Dermis microvascular lymphatic vessel endothelial cell (primary cell): ENCODE results near the gene ARHGAP33. TPM values are rescaled to one million over a fixed set of nuclear protein-coding genes. Genes with fewer than 3 reads are reported as not detected.

Experiments
- DNase-seq, 2 donors: peaks; one replicate each; pipeline versions ENCODE4 v3.0.0 to v3.0.0-alpha.2; 2010; ENCODE audit warnings: low read depth in 2 of 2
- total RNA-seq: library from RNA; depleted of rRNA; stranded (reverse); fragments of >200 nt; gene quantifications from 2 replicates; pipeline ENCODE4 v1.2.1, GENCODE V29; 2014

The ARHGAP33 gene
- total RNA-seq, 1 donor from 2014 or later, result 1.0 TPM

DNA sequence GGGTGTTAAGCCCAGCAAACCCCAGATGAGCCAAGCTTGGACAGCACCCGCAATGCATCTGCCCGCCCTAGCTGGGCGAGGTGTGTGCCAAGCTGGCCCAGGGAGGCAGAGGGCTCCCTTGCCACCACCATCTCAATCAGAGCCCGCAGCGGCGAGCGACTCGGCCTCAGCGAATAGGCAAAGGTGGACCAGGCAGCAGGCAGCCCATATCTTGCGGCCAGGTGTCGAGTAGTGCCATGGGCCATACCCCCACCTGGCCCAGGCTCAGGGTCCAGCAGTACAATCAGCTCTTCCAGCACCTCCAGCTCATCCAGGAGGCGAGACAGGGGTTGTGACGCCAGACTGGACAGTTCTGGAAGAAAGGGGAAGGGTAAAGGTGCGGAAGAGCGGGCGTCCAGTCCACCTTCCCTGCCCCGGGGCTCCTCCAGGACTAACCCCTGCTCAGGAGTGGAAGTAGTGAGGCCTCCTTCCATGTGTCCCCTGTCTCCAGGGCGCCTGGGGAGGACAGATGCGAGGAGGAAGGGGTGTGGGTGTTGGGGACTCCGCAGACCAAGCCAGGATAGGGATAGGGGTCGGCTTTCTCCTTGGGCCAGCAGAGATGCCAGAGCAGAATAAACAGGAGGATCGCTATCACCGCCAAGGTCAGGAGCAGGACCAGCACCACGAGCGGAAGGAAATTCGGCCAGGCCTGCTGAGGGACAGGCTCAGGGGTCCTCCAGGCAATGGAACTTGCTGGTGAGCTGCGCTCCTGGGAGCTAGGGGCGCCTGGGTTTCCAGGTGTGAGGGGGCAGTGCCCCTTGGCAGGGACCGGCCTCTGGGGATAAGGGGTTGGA, 35.9 kb upstream of the ARHGAP33 start:
- no peak for DNase-seq

DNA sequence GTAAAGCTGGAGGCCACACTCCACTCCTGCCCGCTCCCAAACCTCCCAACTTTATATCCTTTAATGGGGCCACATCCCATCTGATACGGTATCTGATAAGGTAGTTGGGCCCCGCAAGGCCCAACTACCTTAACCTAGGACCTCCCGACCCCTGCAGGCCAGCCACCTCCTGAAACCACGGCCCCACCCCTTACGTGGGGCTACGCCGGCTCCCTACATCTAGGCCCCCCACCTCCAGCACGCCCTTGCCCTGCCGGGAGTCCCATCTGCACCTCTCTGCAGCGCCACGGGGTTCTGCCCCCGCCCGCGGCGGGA, 35.3 kb upstream of the ARHGAP33 start:
- no peak for DNase-seq

DNA sequence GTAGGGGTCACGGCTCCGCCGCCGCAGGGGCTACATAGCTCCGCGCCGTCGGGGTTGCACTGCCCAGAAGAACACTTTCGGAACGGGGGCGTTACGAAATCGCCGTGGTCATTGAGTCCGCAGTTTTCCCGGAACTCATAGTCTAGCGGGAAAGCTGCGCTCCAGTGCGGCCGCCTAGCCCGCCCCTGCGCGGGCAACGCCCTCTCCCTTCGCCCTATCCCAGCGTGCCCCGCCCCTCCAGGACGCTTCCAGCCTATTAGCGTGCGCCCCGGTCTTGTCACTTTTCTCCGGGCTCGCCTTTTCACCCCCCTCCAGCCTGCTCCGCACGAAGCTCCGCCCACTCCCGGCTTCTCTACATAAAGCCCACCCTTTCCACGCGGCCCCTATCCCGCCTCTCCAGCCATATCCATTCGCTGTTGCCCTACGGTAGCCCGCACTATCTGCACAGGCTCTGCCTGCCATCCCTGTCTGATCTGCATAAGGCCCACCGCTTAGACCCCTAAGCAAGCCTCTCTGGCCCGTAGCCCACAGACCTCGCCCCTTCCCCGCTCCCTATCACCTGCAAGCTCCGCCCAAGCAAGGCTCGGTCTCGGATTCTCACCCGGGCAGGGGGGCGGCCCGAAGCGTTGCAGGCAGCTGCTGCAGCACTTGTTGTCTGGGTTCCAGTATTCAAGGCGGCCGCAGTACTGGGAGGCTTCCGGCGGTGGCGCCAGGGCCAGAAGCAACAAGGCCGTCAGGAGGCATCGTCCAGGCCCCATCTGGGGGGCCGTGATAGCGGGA, 34.8 kb upstream of the ARHGAP33 start:
- peak; percentile 92 to 97 for DNase-seq

DNA sequence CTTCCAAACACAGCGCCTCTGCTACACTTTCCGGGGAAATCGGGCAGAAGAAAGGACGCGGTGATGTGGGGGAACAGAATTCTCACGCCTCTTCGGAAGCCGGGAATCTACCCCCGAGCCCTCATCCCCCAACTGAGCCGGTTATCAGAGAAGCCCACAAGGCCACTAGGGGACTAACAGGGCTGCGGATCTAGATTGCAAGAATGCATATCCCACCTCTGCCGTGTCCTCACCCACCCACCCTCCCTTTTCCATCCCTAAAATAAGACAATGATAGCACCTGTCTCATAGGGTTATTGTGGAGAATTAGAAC, 34.2 kb upstream of the ARHGAP33 start:
- DNase-seq, result no peak

DNA sequence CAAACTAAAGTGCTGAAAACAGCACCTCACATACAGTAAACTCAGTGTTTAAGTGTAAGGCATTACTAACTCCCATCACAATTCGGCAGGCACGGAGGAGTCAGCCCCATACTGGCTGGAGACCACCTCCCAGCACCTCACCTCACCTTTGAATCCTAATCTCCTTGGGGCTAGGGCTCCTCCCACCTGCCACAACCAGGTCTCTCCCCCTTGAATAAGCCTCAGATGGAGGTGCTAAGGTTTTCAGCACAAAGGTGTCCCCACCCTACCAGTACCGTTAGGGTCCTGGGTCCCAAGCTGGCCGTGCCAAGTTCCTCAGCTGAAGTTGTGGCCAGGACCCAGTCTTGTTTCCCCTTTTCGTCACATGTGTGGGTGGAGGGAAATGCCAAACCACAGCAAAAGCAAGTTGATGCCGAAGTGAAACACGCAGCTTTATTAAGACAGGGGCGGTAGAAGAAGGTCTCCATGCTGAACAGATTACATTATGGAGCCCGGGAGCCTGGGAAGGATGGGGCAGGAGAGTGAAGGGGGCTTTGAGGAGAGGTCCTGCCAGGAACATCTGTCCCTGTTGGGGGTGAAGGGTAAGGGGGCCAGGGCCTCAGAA, 33.1 kb upstream of the ARHGAP33 start, which contains the start of gene IGFLR1:
Gene IGFLR1, minus strand, starts transcription at position 332 of the 604 bp plus-strand sequence. CDS start 1,272 bp downstream, outside the sequence.
- no peak for DNase-seq

DNA sequence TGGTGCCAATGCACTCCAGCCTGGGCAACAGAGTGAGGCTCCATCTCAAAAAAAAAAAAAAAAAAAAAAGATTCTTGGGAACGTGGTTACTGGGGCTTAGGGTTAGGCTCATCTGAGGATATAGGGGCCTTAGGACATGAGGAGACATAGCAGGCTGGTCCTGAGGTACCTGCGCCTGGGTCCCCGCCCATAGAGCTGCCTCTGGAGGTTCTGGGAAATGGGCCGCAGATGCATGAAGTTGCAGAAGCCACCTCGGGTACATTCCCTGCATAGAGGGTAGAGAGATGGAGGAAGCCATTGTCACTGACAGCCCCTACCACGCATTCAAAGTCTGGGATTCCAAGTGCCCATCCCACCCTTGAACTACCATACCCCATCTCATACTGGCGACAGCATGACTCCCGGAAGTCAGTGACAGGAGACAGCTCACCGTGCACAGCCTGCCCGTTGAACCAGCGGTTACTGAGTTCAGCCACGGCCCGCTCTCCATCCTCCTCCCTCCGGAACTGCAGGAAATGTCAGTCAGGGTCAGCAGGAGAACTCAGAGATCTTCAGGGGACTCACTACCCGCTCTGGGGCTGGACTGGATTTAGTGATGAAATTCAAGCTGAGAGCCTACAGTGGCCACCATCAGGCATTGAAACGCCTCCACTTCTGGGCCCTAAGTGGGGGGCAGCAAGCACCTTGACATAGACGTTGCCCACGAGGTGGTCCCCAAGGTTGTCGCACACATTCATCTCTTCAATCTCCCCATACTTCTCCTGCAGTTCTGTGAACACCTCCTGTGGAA, 31.5 kb upstream of the ARHGAP33 start:
- DNase-seq, result no peak

DNA sequence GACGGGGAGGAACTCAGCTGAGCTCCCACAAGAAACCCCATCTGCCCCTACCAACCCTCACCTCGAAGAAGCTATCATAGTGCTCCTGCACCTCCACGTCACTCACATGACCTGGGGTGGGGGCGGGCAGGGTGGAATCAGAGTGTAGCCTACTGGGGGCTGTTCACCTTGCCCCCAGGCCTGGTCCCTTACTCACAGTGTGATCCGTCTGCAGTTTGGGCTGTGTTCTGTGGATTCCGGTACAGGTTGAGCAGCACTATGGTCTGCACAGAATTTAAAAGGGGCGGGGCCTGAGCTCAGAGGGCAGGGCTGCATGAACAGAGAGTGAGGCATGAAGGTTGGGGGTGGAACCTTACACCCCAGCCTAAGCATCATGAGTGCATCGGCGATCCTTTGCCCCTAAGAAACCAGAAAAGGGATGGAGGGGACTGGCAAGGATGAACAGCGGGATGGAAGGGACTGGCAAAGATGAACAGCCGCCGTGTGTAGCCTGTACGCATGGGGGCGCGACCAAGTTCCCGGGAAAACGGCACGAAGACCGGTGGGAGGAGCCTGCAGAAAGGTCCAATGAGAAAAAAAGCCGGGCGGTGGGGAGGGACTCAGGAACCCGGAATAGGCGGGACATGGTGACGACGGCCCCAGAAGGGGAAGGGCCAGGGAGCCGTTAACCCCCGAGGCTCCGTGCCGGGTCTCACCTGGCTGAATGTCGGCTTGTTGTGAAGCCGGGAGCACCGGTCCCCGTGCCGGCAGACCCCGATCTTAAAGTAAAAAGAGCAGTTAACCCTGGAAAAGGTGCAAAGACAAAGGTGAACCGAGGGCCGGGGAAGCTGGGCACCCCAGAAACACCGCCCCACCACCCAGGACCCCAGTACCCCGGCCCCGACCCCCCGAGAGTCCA, 30.7 kb upstream of the ARHGAP33 start:
- peak; percentile 92 to 97 for DNase-seq

DNA sequence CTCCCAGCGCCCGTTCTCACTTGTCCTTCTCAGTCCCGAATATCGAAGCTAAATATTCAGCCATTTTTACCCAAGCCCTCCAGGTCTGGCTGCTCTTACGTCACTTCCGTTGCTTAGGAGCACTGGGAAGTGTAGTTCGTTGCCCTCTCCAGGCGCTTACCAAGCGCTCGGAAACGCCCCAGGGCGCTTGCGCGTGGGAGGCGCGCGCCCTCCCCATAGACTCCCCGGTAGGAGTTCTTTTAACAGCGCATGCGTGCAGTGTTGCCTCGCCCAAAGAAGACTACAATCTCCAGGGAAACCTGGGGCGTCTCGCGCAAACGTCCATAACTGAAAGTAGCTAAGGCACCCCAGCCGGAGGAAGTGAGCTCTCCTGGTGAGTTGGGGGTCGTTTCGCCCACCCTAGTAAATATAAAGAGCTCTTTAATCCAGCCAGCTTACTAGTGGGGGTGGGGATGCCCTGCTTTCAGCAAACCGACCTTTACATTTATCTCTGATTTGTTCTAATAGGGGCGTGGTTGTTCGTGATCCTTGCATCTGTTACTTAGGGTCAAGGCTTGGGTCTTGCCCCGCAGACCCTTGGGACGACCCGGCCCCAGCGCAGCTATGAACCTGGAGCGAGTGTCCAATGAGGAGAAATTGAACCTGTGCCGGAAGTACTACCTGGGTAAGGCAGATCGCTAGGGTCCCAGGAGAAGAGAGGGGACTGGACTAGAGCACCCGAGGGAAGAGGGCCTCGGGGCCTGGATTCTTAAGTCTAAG, 29.9 kb upstream of the ARHGAP33 start, which contains the start of the genes PSENEN and U2AF1L4:
Gene PSENEN, plus strand, starts transcription at position 324 of the 759 bp plus-strand sequence. Its CDS starts 280 bp downstream, at position 604.
Gene U2AF1L4, minus strand, starts transcription at position 91 of the 759 bp plus-strand sequence. Its CDS starts 27 bp downstream, at position 64.
- peak; percentile 99 to 100 for DNase-seq

DNA sequence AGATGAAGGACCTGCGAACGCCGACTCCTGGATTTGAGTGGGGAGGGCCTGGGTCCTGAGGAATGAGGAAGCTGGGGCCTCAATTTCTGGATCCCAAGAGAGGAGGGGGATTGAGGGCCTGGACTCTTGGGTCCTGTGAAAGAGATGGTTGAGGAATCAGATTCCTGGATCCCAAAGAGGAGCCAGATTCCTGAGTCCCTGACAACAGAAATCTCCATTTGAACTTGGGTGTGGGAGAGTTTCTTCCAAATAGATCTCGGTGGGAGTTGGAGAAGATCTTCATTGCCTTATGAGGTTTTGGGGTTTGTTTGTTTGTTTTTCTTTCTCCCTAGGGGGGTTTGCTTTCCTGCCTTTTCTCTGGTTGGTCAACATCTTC, 29.3 kb upstream of the ARHGAP33 start:
- no peak for DNase-seq

DNA sequence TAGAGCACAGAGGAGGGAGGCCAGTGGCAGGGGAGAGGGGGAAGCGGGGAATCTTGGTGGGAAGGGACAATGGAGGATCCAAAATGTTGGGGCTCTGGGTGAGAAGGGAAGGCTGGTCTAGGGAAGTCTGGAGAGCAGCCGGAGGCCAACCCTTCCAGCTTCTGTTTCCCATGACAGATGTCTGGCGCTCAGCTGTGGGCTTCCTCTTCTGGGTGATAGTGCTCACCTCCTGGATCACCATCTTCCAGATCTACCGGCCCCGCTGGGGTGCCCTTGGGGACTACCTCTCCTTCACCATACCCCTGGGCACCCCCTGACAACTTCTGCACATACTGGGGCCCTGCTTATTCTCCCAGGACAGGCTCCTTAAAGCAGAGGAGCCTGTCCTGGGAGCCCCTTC, 28.8 kb upstream of the ARHGAP33 start:
- DNase-seq, result no peak

DNA sequence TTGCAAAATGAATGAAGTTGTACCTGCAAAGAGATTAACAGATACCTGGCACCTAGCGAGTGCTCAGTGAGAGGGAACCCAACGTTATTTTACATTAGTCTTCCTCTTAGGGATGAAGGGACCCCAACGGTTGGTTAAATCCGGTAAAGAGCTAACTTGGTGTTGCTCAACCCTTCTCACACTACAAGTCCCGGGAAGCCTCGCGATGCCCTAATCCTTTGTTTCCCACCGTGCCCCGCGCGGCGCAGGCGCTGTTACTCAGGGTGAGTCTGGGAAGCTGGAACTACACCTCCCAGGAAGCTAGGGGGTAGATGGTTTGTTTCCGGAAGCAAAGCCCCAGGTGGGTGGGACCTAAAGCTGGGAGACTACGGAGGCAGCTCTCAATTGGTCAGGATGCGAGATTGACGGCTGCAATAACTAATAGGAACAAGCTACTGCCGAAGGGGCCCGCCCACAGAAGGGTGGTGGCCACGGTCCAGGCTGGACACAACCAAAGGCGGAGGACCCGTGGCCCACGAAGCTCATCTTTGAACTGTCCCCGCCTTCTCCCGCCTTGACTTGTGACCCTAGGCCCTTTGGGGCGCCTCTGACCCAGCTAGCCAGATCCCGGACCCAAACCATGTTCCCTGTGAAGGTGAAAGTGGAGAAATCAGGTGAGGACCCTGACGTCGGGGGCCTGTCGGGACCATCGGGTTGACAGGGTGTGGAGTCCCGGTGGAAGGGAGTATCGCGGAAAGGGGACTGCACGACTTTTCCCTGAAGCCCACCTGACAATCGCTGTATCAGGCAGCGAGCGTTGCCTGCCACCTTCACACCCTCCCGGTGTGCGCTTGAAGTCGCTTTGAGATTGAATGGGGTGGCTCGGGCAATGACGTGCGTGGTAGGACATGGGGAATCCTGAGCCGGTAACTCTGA, 27.0 kb upstream of the ARHGAP33 start, which contains the start of gene LIN37:
Gene LIN37, plus strand, starts transcription at position 471 of the 915 bp plus-strand sequence. Its CDS starts 149 bp downstream, at position 620.
- DNase-seq, result peak; percentile 99

DNA sequence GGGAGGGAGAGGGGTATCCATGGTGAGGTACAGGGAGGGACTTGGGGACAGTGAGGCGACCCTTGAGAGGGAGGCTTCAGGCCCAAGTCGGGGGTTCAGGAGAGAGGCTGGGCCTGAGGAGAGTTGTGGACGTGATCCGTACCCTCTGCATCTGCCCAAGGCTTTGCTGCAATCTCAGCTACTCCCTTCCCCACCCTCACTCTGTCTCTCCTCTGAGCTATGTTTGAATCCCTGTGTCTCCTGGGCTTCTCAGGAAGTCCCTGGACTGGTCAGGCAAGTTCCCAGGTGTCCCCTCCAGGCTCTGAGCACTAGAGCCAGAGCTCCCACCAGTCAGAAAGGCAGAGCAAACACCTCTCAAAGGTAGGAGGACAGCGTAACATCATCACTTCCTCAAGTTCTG, 25.2 kb upstream of the ARHGAP33 start:
- no peak for DNase-seq

DNA sequence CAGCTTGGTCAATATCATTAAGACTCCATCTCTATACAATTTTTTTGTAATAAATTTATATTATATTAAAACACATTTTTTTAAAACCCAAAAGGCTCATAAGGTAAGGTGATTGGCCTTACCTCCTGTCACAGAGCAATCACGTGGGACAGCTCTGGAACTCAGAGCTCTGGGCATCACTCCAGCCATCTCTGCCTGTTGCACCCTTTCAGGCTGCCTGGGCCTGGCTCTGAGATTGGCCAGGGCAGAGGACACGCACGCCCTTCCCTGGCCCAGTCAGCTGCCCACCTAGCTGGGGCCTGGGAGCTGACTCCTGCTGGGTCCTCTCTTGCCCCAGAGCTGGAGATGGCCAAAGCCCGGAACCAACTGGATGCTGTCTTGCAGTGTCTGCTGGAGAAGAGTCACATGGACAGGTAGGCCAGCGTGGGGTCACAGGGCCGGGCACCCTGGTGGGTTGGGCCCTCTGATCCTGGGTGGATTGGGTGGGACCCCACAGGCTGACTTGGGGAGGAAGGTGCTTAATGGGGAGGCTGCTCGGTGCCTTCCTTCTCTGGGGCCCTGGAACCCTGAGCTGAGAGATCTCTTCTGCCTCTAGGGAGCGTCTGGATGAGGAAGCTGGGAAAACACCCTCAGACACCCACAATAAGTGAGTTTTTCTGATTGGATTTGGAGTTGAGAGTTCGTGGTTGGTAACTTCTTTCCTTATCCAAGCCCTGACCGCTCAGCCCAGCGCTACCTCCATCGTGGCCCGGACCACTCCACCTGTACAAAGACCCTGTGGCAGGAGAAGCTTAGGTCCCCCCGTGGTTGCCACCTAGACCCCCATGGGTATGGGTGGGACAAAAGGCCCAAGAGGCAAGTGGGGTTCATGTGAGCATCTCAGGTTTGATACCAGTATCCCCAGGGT, 23.3 kb upstream of the ARHGAP33 start:
- DNase-seq, result no peak

DNA sequence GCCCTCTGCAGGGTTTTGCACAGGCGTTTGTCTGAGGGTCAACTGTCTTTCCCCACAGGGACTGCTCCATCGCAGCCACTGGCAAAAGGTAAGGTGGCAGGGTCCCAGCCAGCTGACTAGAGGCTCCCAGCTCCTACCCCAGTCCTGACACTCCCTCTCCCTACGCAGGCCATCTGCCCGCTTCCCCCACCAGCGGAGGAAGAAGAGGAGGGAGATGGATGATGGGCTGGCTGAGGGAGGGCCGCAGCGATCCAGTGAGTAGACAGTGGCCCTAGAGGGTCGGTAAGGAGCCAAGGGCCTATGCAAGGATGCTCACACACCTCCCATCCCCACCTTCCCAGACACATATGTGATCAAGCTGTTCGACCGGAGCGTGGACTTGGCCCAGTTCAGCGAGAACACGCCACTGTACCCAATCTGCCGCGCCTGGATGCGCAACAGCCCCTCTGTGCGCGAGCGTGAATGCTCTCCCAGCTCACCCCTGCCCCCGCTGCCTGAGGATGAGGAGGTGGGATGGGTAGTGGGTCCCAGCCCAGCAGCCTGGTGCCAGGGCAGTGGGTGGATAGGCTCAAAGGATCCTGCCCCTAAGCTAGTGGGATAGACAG, 22.5 kb upstream of the ARHGAP33 start:
- DNase-seq, result no peak

DNA sequence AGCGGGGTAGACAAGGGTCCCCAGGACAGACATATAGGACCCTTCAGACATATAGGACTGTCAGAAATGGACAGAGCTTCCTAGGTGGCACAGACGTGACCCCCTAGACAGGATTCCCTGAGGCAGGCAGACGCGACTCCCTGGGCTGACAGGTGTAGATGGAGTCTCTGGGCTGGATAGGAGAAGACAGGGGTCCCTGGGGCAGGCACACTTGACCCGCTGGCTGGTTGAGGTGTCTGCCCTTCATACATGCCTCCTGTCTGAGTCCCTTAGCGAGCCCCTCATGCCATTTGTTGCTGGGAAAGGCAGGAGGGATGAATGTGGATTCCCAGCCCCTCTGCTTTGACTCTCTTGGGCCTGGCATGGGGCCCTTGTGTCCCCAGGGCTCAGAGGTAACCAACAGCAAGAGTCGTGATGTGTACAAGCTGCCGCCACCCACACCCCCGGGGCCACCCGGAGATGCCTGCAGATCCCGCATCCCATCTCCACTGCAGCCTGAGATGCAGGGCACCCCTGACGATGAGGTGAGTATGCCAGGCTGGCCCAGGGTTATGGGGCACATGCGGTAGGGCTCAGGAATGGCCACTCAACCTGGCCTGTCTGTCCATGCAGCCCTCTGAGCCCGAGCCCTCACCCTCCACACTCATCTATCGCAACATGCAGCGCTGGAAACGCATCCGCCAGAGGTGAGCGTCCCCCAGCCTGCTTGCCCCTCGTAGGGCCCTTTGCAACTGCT, 21.6 kb upstream of the ARHGAP33 start:
- no peak for DNase-seq
